ENCODE data around the gene SH3RF1. TPM values are rescaled to one million over a fixed set of nuclear protein-coding genes. Genes with fewer than 3 reads are reported as not detected.

Gene SH3RF1
- total RNA-seq, 3 donors from 2014 or later (not counting 1 experiment from before 2014, with no cell fraction given) = 0.54 to 2.4 (median 1.6) TPM

- H3K36me3 ChIP-seq (ENCODE audit: control insufficient read depth, insufficient read depth, low read length) = no peaks in the 10 kb centered on the region
- peaks cover 0 to 6% of the 10 kb centered on the region in 2 donors for H3K27me3 Mint-ChIP-seq (ENCODE audit: low read depth in 2 of 2)
- no peaks in the 10 kb centered on the region for H3K36me3 Mint-ChIP-seq
- H3K9me3 ChIP-seq (ENCODE audit: control insufficient read depth, insufficient read depth, low read length) = no peaks in the 10 kb centered on the region
- H3K4me3 ChIP-seq (ENCODE audit: low read length) = no peak overlapping the region
- H3K27ac Mint-ChIP-seq = no peak overlapping the region
- no peak for ATAC-seq
- DNase-seq = no peak
- no peaks in the 10 kb centered on the region for H3K4me1 ChIP-seq (ENCODE audit: control insufficient read depth, insufficient read depth, low read length)
- no peaks in the 10 kb centered on the region for H3K9me3 Mint-ChIP-seq
- no peak for TF ChIP-seq CTCF (IDR thresholded peaks at IDR 0.05)
- H3K4me1 Mint-ChIP-seq = no peaks in the 10 kb centered on the region
- no peak overlapping the region for H3K27ac ChIP-seq (ENCODE audit: low read length)
- intact Hi-C loops (cut with micrococcal nuclease) = no loop called here
- WGBS (ENCODE audit: insufficient coverage) = 86% methylated on average over 5 of the region's 6 CpGs
- H3K4me3 Mint-ChIP-seq = no peak overlapping the region
- no peaks in the 10 kb centered on the region for H3K27me3 ChIP-seq (ENCODE audit: control insufficient read depth, insufficient read depth, low read length)
Measured at GRCh38 chr4:169105620-169106019, 165.1 kb downstream of the SH3RF1 start.

GRCh38 chr4:169103966-169104412 lies 166.8 kb downstream of the SH3RF1 start:
- H3K27ac ChIP-seq (ENCODE audit: low read length) = no peak overlapping the region
- no peak for ATAC-seq
- H3K27me3 Mint-ChIP-seq (ENCODE audit: low read depth in 2 of 2) = peaks cover 0 to 6% of the 10 kb centered on the region in 2 donors
- no peaks in the 10 kb centered on the region for H3K9me3 Mint-ChIP-seq
- H3K36me3 ChIP-seq (ENCODE audit: control insufficient read depth, insufficient read depth, low read length) = no peaks in the 10 kb centered on the region
- H3K4me1 Mint-ChIP-seq = no peaks in the 10 kb centered on the region
- H3K27me3 ChIP-seq (ENCODE audit: control insufficient read depth, insufficient read depth, low read length) = no peaks in the 10 kb centered on the region
- no peak for TF ChIP-seq CTCF (IDR thresholded peaks at IDR 0.05)
- DNase-seq = no peak
- H3K4me3 Mint-ChIP-seq = no peak overlapping the region
- H3K4me1 ChIP-seq (ENCODE audit: control insufficient read depth, insufficient read depth, low read length) = no peaks in the 10 kb centered on the region
- 98% methylated on average over 3 of the region's 3 CpGs for WGBS (ENCODE audit: insufficient coverage)
- intact Hi-C loops (cut with micrococcal nuclease) = no loop called here
- H3K27ac Mint-ChIP-seq = no peak overlapping the region
- no peaks in the 10 kb centered on the region for H3K36me3 Mint-ChIP-seq
- H3K9me3 ChIP-seq (ENCODE audit: control insufficient read depth, insufficient read depth, low read length) = no peaks in the 10 kb centered on the region
- no peak overlapping the region for H3K4me3 ChIP-seq (ENCODE audit: low read length)

- ATAC-seq (no peak), DNase-seq (no peak)
- Histone ChIP-seq H3K27me3 (ENCODE audit: control insufficient read depth, insufficient read depth, low read length) (no peaks in the 10 kb centered on the region), H3K27ac (ENCODE audit: low read length) (no peak overlapping the region), H3K4me1 (ENCODE audit: control insufficient read depth, insufficient read depth, low read length) (no peaks in the 10 kb centered on the region), H3K4me3 (ENCODE audit: low read length) (no peak overlapping the region), H3K9me3 (ENCODE audit: control insufficient read depth, insufficient read depth, low read length) (no peaks in the 10 kb centered on the region), H3K36me3 (ENCODE audit: control insufficient read depth, insufficient read depth, low read length) (no peaks in the 10 kb centered on the region)
- H3K4me1 Mint-ChIP-seq = no peaks in the 10 kb centered on the region
- 96% methylated on average over 2 of the region's 2 CpGs for WGBS (ENCODE audit: insufficient coverage)
- TF ChIP-seq CTCF (IDR thresholded peaks at IDR 0.05) = no peak
- no peaks in the 10 kb centered on the region for H3K36me3 Mint-ChIP-seq
- H3K4me3 Mint-ChIP-seq = no peak overlapping the region
- H3K27ac Mint-ChIP-seq = no peak overlapping the region
- H3K27me3 Mint-ChIP-seq (ENCODE audit: low read depth in 2 of 2) = no peaks in the 10 kb centered on the region
- intact Hi-C loops (cut with micrococcal nuclease) = no loop called here
- H3K9me3 Mint-ChIP-seq = no peaks in the 10 kb centered on the region
Measured at GRCh38 chr4:169102026-169102425, 168.7 kb downstream of the SH3RF1 start.

DNA sequence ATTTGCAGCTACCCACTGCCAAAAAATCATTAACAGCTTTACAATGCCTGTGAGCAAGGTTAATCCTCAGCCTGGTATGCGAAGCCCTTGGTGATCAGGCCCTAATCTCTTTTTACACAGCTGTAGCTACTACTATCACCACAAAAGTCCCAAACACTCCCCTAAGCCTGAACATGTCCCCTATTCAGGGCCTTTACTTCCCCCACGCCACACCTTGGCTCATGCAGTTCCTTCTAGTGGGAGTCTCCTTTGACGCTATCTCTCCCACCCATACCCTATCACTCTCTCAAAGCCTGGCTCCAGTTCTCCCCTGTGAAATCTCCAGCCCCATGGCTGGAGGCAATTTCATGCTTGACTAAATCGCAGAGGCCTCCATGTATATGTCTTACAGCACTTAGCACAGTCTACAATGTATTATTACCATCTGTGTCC lies 170.1 kb downstream of the SH3RF1 start:
- intact Hi-C loops (cut with micrococcal nuclease) = no loop called here
- no peaks in the 10 kb centered on the region for H3K9me3 Mint-ChIP-seq
- Histone ChIP-seq H3K4me3 (ENCODE audit: low read length) (no peak overlapping the region), H3K27ac (ENCODE audit: low read length) (no peak overlapping the region), H3K4me1 (ENCODE audit: control insufficient read depth, insufficient read depth, low read length) (no peaks in the 10 kb centered on the region), H3K27me3 (ENCODE audit: control insufficient read depth, insufficient read depth, low read length) (no peaks in the 10 kb centered on the region), H3K36me3 (ENCODE audit: control insufficient read depth, insufficient read depth, low read length) (no peaks in the 10 kb centered on the region), H3K9me3 (ENCODE audit: control insufficient read depth, insufficient read depth, low read length) (no peaks in the 10 kb centered on the region)
- H3K27ac Mint-ChIP-seq = no peak overlapping the region
- no peak for ATAC-seq
- H3K27me3 Mint-ChIP-seq (ENCODE audit: low read depth in 2 of 2) = peaks cover 0 to 7% of the 10 kb centered on the region in 2 donors
- H3K4me1 Mint-ChIP-seq = no peaks in the 10 kb centered on the region
- no peaks in the 10 kb centered on the region for H3K36me3 Mint-ChIP-seq
- DNase-seq = no peak
- H3K4me3 Mint-ChIP-seq = no peak overlapping the region
- TF ChIP-seq CTCF (IDR thresholded peaks at IDR 0.05) = no peak
- WGBS (ENCODE audit: insufficient coverage) = 97% methylated on average over 4 of the region's 4 CpGs
